Posterior cingulate gyrus (tissue), 11 donors: ENCODE results near the gene MOB2.

Experiments used
- DNase-seq, 10 donors: peaks; one replicate each; pipeline versions ENCODE4 v3.0.0 to v3.0.0-alpha.2; 2020 to 2021; ENCODE audit warnings: mixed read lengths in 3 of 10
- intact Hi-C: fragments of 100-400 bp; cut with DNase I; formaldehyde crosslinking; loops from one replicate; pipeline ENCODE4 v1.15.1; 2023

The MOB2 gene

GRCh38 chr11:1507381-1508140, 21.0 kb upstream of the MOB2 start:
- intact Hi-C loops = no loop called here
- peak in 5 of 10 donors; percentile 8 to 70 (median 62) for DNase-seq

- peak in 4 of 10 donors; percentile 12 to 65 (median 52) for DNase-seq
- intact Hi-C loops = no loop called here
Observed at GRCh38 chr11:1506981-1507380, 20.4 kb upstream of the MOB2 start.

GRCh38 chr11:1505480-1505879, 18.9 kb upstream of the MOB2 start:
- peak in 2 of 10 donors; percentile 32 to 51 for DNase-seq

GRCh38 chr11:1504581-1505290, 18.2 kb upstream of the MOB2 start:
- DNase-seq = peak in 5 of 10 donors; percentile 8 to 75 (median 64)
- intact Hi-C loops = loop anchor here (5.0 kb wide), 1 partner anchor 37 kb away; no protein-coding TSS in a partner anchor

More at GRCh38 chr11:1505480-1505879, 18.9 kb upstream of the MOB2 start:
- intact Hi-C loops = no loop called here

GRCh38 chr11:1504138-1504537, 17.6 kb upstream of the MOB2 start:
- intact Hi-C loops = loop anchor here (5.0 kb wide), 1 partner anchor 37 kb away; no protein-coding TSS in a partner anchor
- DNase-seq = peak in 4 of 10 donors; percentile 3 to 53 (median 29)

GRCh38 chr11:1503708-1504104, 17.1 kb upstream of the MOB2 start:
- intact Hi-C loops = loop anchor here (5.0 kb wide), 1 partner anchor 36 kb away; no protein-coding TSS in a partner anchor

GRCh38 chr11:1502954-1503707, 16.6 kb upstream of the MOB2 start:
- intact Hi-C loops = loop anchor here (5.0 kb wide), 1 partner anchor 36 kb away; no protein-coding TSS in a partner anchor
- peak; percentile 51 to 96 (median 76) for DNase-seq

More at GRCh38 chr11:1503708-1504104, 17.1 kb upstream of the MOB2 start:
- peak in 8 of 10 donors; percentile 27 to 93 (median 57) for DNase-seq

- intact Hi-C loops = loop anchor here (5.0 kb wide), 1 partner anchor 35 kb away; no protein-coding TSS in a partner anchor
Observed at GRCh38 chr11:1502168-1502953, 15.8 kb upstream of the MOB2 start.

GRCh38 chr11:1501421-1502167, 15.0 kb upstream of the MOB2 start:
- intact Hi-C loops = loop anchor here (5.0 kb wide), 1 partner anchor 34 kb away; no protein-coding TSS in a partner anchor
- peak in 4 of 10 donors; percentile 27 to 81 (median 72) for DNase-seq

More at GRCh38 chr11:1502168-1502953, 15.8 kb upstream of the MOB2 start:
- DNase-seq = peak in 4 of 10 donors; percentile 21 to 73 (median 58)

- intact Hi-C loops = loop anchor here (5.0 kb wide), 1 partner anchor 33 kb away; no protein-coding TSS in a partner anchor
- peak in 5 of 10 donors; percentile 4 to 65 (median 49) for DNase-seq
Observed at GRCh38 chr11:1500466-1501420, 14.2 kb upstream of the MOB2 start.

- DNase-seq = peak in 4 of 10 donors; percentile 5 to 69 (median 25)
- intact Hi-C loops = loop anchor here (5.0 kb wide), 1 partner anchor 33 kb away; no protein-coding TSS in a partner anchor
Observed at GRCh38 chr11:1499899-1500298, 13.3 kb upstream of the MOB2 start.

GRCh38 chr11:1499261-1499890, 12.8 kb upstream of the MOB2 start:
- intact Hi-C loops = no loop called here
- peak in 4 of 10 donors; percentile 4 to 82 (median 61) for DNase-seq

GRCh38 chr11:1498262-1498661, 11.7 kb upstream of the MOB2 start:
- peak in 4 of 10 donors; percentile 3 to 57 (median 14) for DNase-seq
- intact Hi-C loops = no loop called here

- intact Hi-C loops = no loop called here
- DNase-seq = peak in 4 of 10 donors; percentile 12 to 62 (median 54)
Observed at GRCh38 chr11:1497600-1497999, 11.0 kb upstream of the MOB2 start.

- intact Hi-C loops = no loop called here
- peak in 2 of 10 donors; percentile 16 to 22 for DNase-seq
Observed at GRCh38 chr11:1496761-1497095, 10.1 kb upstream of the MOB2 start.

GRCh38 chr11:1496091-1496760, 9.6 kb upstream of the MOB2 start:
- peak in 2 of 10 donors; percentile 8 to 40 for DNase-seq
- intact Hi-C loops = no loop called here
